Gastrocnemius medialis (tissue), 4 donors: ENCODE measurements around the gene NR3C2. TPM values are rescaled to one million over a fixed set of nuclear protein-coding genes. Genes with fewer than 3 reads are reported as not detected.

Experiments
- ATAC-seq, 2 donors: fragments of 150-250 bp; one replicate each; pipeline ENCODE4 v1.9.1; 2016
- DNase-seq, 2 donors: peaks; one replicate each; pipeline ENCODE4 v3.0.0-alpha.2; 2019
- H3K27ac ChIP-seq, 4 donors: fragments of 200-600 bp; sonication (generic); 1 replicate in 1 of 4; 2 replicates in 3 of 4; pipeline ENCODE4 v1.5.1; 2016 to 2018; ENCODE audit warnings: mild to moderate bottlenecking in 2 of 4, moderate library complexity in 1 of 4
- H3K27me3 ChIP-seq, 3 donors: fragments of 200-600 bp; sonication (generic) in 2 of 3; 1 replicate in 1 of 3; 2 replicates in 2 of 3; pipeline versions ENCODE4 v1.5.1 to v1.6.0; 2016 to 2019; ENCODE audit warnings: mild to moderate bottlenecking in 1 of 3, moderate library complexity in 1 of 3
- H3K36me3 ChIP-seq, 2 donors: fragments of 200-600 bp; sonication (generic) in 1 of 2; one replicate each; pipeline ENCODE4 v1.5.1; 2017 to 2018
- H3K4me1 ChIP-seq, 2 donors: fragments of 200-600 bp; sonication (generic) in 1 of 2; one replicate each; pipeline ENCODE4 v1.5.1; 2016 to 2017; ENCODE audit warnings: mild to moderate bottlenecking in 2 of 2
- H3K4me3 ChIP-seq, 4 donors: fragments of 200-600 bp; sonication (generic) in 3 of 4; 1 replicate in 1 of 4; 2 replicates in 3 of 4; pipeline ENCODE4 v1.5.1; 2016 to 2019; ENCODE audit warnings: mild to moderate bottlenecking in 2 of 4
- H3K9me3 ChIP-seq, 3 donors: fragments of 200-600 bp; sonication (generic) in 2 of 3; 1 replicate in 1 of 3; 2 replicates in 2 of 3; pipeline ENCODE4 v1.5.1; 2016 to 2019
- CTCF ChIP-seq, 5 experiments: fragments of 450-650 bp in 3 of 5; fragments of 200-600 bp in 2 of 5; sonication (generic) in 2 of 5; IDR thresholded peaks in 4 of 5; conservative IDR thresholded peaks in 1 of 5; 1 replicate in 4 of 5; 2 replicates in 1 of 5; pipeline ENCODE4 v1.5.1; 2016 to 2019; ENCODE audit warnings: antibody characterized with exemption in 5 of 5, mild to moderate bottlenecking in 3 of 5, moderate library complexity in 3 of 5
- POLR2A ChIP-seq, 2 donors: fragments of 450-650 bp; IDR thresholded peaks; one replicate each; pipeline ENCODE4 v1.6.1; 2017; ENCODE audit warnings: antibody characterized with exemption in 2 of 2, mild to moderate bottlenecking in 2 of 2, moderate library complexity in 2 of 2
- in situ Hi-C, 4 donors: fragments of 200-750 bp; cut with MboI; loops; one replicate each; pipeline versions ENCODE4 v1.15.0 to v1.8.0; 2017; ENCODE audit warnings: low sequenced_read_pairs in 4 of 4
- intact Hi-C: fragments of 100-400 bp; cut with DNase I; formaldehyde crosslinking; loops from one replicate; pipeline ENCODE4 v1.15.1; 2023; ENCODE audit warnings: low total_unique reads
- total RNA-seq, 4 donors: library from RNA; depleted of rRNA; stranded (reverse); fragments of >200 nt; gene quantifications; one replicate each; pipeline versions ENCODE4 v1.1.0 to v1.2.3, GENCODE V29; 2016

NR3C2 gene
- total RNA-seq, 4 donors from 2014 or later: 5.6 to 10.4 (median 8.1) TPM

DNA sequence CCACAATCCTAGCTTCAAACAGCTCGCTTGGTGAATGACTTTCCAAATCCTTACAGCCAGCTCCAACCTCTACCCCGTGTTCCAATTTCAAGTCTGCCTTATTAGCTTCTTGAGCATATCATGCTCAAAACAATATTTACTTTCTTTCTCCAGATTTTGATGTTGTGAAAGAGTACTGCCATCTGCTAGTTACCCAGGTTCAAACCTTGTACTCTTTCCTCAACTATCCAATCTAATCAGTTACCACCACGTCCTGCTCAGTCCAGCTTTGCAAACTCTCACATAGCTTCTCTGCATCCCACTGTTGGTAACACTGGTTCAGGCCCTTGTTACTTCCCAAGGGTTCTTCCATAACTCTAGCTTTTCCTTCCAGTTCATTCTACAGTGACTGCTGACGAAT lies 179.1 kb downstream of the NR3C2 start:
- Histone ChIP-seq H3K36me3 (no peaks in the 10 kb centered on the region), H3K9me3 (no peaks in the 10 kb centered on the region), H3K27me3 (no peaks in the 10 kb centered on the region), H3K27ac (no peak overlapping the region), H3K4me1 (peaks cover 10 to 11% of the 10 kb centered on the region in 2 donors), H3K4me3 (no peak overlapping the region)
- TF ChIP-seq POLR2A (IDR thresholded peaks at IDR 0.05) (no peak), CTCF (IDR thresholded peaks at IDR 0.05 in 4 of 5, conservative IDR thresholded peaks at IDR 0.05 in 1 of 5) (no peak)
- intact Hi-C loops: no loop called here
- ATAC-seq (no peak), DNase-seq (no peak)
- in situ Hi-C loops: no loop called here

- peaks cover 10 to 15% of the 10 kb centered on the region in 2 donors for H3K4me1 ChIP-seq
- DNase-seq (no peak), ATAC-seq (no peak)
- H3K27me3 ChIP-seq: no peaks in the 10 kb centered on the region
- no peak overlapping the region for H3K27ac ChIP-seq
- TF ChIP-seq CTCF (IDR thresholded peaks at IDR 0.05 in 4 of 5, conservative IDR thresholded peaks at IDR 0.05 in 1 of 5) (no peak), POLR2A (IDR thresholded peaks at IDR 0.05) (no peak)
- intact Hi-C loops (no loop called here), in situ Hi-C loops (no loop called here)
- no peaks in the 10 kb centered on the region for H3K36me3 ChIP-seq
- H3K9me3 ChIP-seq: no peaks in the 10 kb centered on the region
- H3K4me3 ChIP-seq: no peak overlapping the region
These were observed 180.4 kb downstream of the NR3C2 start for GRCh38 chr4:148261848-148262247.

DNA sequence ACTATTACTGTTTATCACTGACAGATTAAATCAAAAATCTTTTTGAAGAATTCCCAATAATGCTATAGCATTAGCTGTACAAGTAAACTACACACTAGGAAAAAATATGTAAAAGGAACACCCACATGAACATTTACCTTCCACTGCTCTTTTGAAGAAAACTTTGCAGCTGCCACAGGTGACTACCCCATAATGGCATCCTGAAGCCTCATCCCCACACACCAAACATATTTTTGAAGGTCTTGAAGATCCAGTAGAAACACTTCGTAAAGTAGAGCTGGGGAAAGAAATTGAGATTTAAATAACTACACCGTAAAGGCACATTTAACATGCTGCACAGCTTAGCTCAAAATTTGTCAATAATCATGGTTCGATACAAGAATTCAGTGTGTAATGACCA lies 182.4 kb downstream of the NR3C2 start:
- Histone ChIP-seq H3K27ac (no peak overlapping the region), H3K4me3 (no peak overlapping the region), H3K9me3 (no peaks in the 10 kb centered on the region), H3K27me3 (no peaks in the 10 kb centered on the region), H3K4me1 (peaks cover 16 to 20% of the 10 kb centered on the region in 2 donors), H3K36me3 (no peaks in the 10 kb centered on the region)
- DNase-seq (no peak), ATAC-seq (no peak)
- in situ Hi-C loops: no loop called here
- intact Hi-C loops: no loop called here
- TF ChIP-seq CTCF (IDR thresholded peaks at IDR 0.05 in 4 of 5, conservative IDR thresholded peaks at IDR 0.05 in 1 of 5) (no peak), POLR2A (IDR thresholded peaks at IDR 0.05) (no peak)

DNA sequence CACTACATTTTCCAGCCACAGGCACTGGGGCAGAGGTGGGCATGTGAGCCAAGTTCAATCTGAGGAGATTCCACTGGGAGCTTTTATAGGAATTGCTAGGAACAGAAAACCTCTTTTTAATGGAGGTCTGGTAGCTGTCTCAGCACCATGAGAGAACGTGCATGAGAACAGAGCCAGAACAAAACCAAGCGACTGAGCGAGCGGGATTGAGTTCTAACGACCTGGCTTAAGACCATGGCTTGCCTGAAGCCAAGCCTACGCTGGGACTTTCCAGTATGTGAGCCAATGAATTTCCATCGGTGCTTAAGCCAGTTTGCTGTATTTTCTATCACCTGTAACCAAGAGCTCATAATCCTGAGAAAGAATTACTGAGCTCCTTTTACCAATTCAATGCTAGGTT lies 183.7 kb downstream of the NR3C2 start:
- intact Hi-C loops (no loop called here), in situ Hi-C loops (no loop called here)
- Histone ChIP-seq H3K27me3 (no peaks in the 10 kb centered on the region), H3K4me3 (peak overlapping the region in 3 of 4 donors; percentile 14 to 42 (median 23)), H3K36me3 (no peaks in the 10 kb centered on the region), H3K4me1 (peaks cover 16 to 20% of the 10 kb centered on the region in 2 donors), H3K9me3 (no peaks in the 10 kb centered on the region), H3K27ac (peak overlapping the region in 2 of 4 donors; percentile 41 to 50)
- peak in 1 of 2 donors; percentile 55 for DNase-seq
- no peak for TF ChIP-seq POLR2A (IDR thresholded peaks at IDR 0.05)
- TF ChIP-seq CTCF (IDR thresholded peaks at IDR 0.05 in 4 of 5, conservative IDR thresholded peaks at IDR 0.05 in 1 of 5): no peak
- ATAC-seq: peak; percentile 71 to 93

GRCh38 chr4:148255344-148255720 lies 186.9 kb downstream of the NR3C2 start:
- peaks cover 24 to 25% of the 10 kb centered on the region in 2 donors for H3K4me1 ChIP-seq

More at GRCh38 chr4:148255344-148255720, 186.9 kb downstream of the NR3C2 start:
- TF ChIP-seq POLR2A (IDR thresholded peaks at IDR 0.05): no peak
- TF ChIP-seq CTCF (IDR thresholded peaks at IDR 0.05 in 4 of 5, conservative IDR thresholded peaks at IDR 0.05 in 1 of 5): no peak
- Histone ChIP-seq H3K4me3 (no peak overlapping the region), H3K27ac (no peak overlapping the region), H3K27me3 (no peaks in the 10 kb centered on the region), H3K9me3 (no peaks in the 10 kb centered on the region), H3K36me3 (no peaks in the 10 kb centered on the region)
- DNase-seq (no peak), ATAC-seq (no peak)
- intact Hi-C loops: no loop called here
- in situ Hi-C loops: no loop called here
